GM21528 (cell line): Measurements from ENCODE around the gene MICALL2.

Experiments
- ATAC-seq: cut with Tn5 transposase; IDR thresholded peaks from one replicate; pipeline ENCODE4 v1.9.1; 2021; ENCODE audit warnings: mild to moderate bottlenecking, moderate library complexity; ENCODE audit not compliant: unreplicated experiment, low FRiP score

MICALL2 gene

DNA sequence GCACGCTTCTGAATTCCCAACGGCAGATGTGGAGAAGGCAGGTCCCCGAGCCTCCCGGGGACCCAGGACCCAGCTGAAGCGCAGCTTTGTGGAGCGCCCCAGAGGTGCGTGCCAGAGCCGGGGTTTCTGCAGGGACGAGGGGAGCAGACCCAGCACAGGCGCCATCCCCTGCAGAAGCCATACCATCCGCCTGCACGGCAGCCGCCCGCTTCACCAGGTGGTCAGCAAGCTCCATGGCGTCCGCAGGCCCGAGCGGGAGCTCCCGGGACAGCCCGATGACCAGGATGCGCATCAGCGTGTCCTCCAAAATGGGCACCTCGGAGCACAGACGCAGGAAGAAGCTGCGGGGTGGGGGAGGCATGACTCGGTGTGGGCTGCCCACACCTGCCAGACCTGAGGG, 34.3 kb upstream of the MICALL2 start:
- no peak for ATAC-seq

DNA sequence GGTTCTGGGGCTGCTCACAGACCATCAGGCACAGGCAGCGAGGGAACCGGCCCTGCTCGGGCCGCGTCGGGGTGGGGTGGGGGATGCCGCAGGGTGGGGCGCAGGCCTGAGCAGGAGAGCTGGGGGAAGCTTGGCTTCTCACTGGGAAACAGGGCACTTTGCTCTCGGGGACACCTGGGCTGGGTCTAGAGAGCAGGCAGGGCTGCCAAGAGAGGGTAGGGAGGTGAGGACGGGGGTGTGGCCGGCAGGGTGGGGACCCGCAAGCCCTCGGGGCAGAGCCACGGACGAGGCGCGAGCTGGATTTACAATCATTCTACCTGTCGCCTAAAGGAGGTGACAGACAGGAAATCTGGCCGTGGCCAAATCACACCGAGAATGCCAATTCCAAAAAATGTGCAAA, 33.9 kb upstream of the MICALL2 start:
- no peak for ATAC-seq

GRCh38 chr7:1492640-1493039, 33.4 kb upstream of the MICALL2 start:
- ATAC-seq, result no peak

- ATAC-seq, result no peak
Observed at GRCh38 chr7:1492221-1492620, 33.0 kb upstream of the MICALL2 start.

DNA sequence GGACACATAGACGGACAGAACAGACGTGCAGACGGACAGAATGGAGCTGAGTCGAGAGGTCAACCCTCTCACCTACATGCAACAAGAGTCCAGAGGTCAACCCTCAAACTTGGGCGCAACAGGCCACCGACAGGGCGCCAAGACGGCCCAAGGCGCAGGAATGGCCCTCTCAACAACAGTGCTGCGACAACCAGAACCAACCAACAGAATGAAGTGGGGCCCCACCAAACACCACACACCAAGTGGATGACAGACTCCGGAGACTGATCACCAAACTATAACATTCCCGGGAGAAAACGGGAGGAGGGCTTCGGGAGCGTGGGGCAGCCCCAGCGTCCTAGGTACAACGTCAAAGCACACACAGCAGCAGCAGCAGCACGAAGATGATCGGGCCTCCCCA, 31.6 kb upstream of the MICALL2 start:
- ATAC-seq, result no peak

- no peak for ATAC-seq
Observed at GRCh38 chr7:1489336-1489735, 30.1 kb upstream of the MICALL2 start.

DNA sequence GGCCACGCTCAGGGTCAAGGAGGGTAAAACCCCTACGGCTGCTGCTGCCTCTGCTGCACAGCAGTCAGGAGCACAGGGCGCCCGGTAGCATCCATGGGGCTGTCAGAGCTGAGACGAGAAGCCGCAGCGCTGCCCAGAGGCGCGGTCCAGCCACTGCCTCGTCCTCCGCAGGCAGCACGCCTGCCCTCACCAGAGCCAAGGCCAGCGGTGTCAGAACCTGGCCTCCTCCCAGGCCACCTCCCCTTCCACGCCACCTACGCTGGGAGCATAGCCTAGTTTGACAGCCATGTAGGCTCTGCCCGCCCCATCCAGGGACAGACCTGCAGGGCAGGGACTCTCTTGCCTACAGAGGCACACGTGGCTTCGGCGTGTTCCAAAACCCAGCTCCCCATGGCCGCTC, 28.7 kb upstream of the MICALL2 start:
- no peak for ATAC-seq

- no peak for ATAC-seq
Observed at GRCh38 chr7:1487466-1487865, 28.2 kb upstream of the MICALL2 start.

GRCh38 chr7:1486571-1486970, 27.3 kb upstream of the MICALL2 start:
- ATAC-seq, result no peak

DNA sequence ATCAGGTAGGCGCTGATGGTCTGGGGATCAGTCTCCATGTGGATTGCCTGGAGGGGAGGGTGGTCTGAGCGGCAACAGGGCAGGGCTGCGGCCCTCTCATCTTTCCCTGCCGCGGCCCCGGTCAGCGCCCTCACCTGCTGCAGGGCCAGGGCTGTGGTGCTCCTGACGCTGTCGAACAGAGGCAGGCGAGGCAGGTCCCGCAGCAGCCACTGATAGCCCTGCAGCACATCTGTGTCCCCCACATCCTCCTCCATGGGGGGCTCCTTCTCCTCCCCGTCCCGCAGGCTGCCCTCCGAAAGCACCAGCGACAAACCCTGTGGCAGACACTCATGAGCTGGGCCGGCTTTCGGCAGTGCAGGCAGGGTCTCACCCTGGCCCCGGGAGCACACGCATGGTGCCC, 25.9 kb upstream of the MICALL2 start:
- no peak for ATAC-seq

DNA sequence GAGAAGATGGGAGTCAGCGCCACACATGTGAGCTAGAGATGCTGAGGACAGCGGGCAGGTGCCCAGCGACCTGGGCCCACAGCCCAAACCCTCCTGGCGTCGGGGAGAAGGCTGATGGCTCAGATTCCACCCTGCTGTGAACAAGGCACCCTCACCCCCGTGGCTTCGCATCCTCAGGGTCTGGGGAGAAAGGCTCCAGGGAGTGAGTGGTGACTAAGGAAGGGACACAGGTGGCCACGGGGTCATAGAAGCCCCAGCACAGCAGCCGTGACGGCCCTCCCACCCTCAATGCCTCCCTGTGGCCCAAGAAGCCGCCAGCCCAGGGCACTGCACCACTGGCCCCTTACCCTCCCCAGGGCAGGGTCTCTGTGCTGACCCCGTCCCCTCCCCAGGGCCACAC, 25.3 kb upstream of the MICALL2 start:
- no peak for ATAC-seq

- ATAC-seq, result no peak
Observed at GRCh38 chr7:1483536-1484505, 24.6 kb upstream of the MICALL2 start.

- no peak for ATAC-seq
Observed at GRCh38 chr7:1483079-1483478, 23.8 kb upstream of the MICALL2 start.

- no peak for ATAC-seq
Observed at GRCh38 chr7:1481300-1481699, 22.0 kb upstream of the MICALL2 start.

GRCh38 chr7:1480670-1481069, 21.4 kb upstream of the MICALL2 start:
- ATAC-seq, result no peak

GRCh38 chr7:1479287-1479686, 20.0 kb upstream of the MICALL2 start:
- no peak for ATAC-seq

- no peak for ATAC-seq
Observed at GRCh38 chr7:1478480-1478879, 19.2 kb upstream of the MICALL2 start.

DNA sequence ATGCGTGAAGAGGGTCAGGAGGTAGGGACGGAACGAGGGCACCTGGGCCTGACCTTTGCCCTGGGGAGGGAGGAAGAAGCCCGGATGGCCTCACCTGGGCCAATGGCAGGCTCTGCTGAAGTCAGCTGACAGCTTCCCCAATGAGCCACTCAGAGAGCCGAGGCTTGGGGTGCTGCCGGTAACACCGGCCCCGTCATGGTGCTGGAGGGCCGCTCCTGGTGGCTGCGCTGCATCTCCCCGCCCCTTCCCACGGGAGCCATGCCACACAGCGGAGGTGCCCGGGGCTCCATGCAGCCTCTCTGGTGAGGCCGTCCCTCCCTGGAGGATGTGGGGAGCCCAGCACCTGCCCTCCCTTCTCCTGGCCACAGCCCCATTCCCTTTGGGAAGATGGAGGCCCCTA, 17.6 kb upstream of the MICALL2 start:
- no peak for ATAC-seq

- ATAC-seq, result no peak
Observed at GRCh38 chr7:1475991-1476390, 16.7 kb upstream of the MICALL2 start.

- no peak for ATAC-seq
Observed at GRCh38 chr7:1475393-1475792, 16.1 kb upstream of the MICALL2 start.

- ATAC-seq, result no peak
Observed at GRCh38 chr7:1474736-1475135, 15.5 kb upstream of the MICALL2 start.

DNA sequence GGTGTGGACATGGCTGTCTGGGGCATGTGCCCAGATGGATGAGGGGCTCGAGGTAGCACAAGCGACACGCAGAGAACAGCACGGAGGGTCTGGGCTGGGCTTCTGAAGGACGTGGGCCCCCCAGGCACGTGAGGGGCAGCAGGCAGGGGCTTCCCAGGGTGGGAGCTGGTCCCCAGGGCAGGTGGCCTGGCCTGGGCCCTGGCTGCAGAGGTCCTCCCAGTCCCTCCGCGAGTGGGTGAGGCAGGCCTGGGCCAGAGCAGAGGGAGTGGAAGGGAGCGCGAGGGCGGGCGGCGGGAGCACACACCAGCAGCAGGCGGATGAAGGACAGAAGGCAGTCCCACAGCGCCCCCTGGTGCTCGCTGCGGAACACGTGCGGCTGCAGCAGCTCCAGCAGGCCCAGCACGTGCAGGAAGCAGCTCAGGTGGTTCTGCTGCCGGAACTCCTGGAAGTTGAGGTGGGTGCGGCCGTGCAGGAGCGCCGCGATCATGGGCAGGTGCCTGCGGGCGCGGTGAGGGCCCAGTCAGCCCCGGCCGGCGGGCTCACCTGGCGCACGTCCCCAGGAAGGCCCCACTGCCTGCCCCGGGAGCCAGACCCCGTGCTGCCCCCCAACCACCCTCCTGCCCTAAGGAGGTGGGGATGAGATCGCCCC, 14.7 kb upstream of the MICALL2 start:
- no peak for ATAC-seq
